GM12878 (cell line): Measurements from ENCODE around the gene GABRB3. TPM values are rescaled to one million over a fixed set of nuclear protein-coding genes. Genes with fewer than 3 reads are reported as not detected.

Experiments
- ATAC-seq: fragments of 200-7000 bp; cut with Tn5 transposase; 3 replicates; pipeline ENCODE4 v1.9.1; 2020; ENCODE audit warnings: mild to moderate bottlenecking, moderate library complexity
- BruUV-seq: library from RNA; stranded (reverse); fragments of 400-500 nt; replicated peaks from 2 replicates; lab custom pipeline; 2021; lab: Mats Ljungman, UMichigan
- CTCF ChIA-PET: fragments of 300-600 bp; sonication (Branson Sonifier 250); formaldehyde crosslinking; extraction: SDS; loops from one replicate; lab custom pipeline; 2021; ENCODE audit warnings: inconsistent platforms; lab: Yijun Ruan, JAX
- POLR2A ChIA-PET: fragments of 350-600 bp; formaldehyde crosslinking; extraction: SDS; loops from one replicate; lab custom pipeline; 2021; ENCODE audit warnings: inconsistent platforms; lab: Charles Lee
- RAD21 ChIA-PET: fragments of 300-600 bp; sonication (Branson Sonifier 250); formaldehyde crosslinking; loops from one replicate; lab custom pipeline; 2023; ENCODE audit warnings: antibody characterized with exemption; ENCODE audit not compliant: unreplicated experiment; lab: Charles Lee
- SMC1A ChIA-PET: fragments of 300-600 bp; sonication (Branson Sonifier 250); formaldehyde crosslinking; loops from one replicate; lab custom pipeline; 2023; ENCODE audit not compliant: unreplicated experiment, uncharacterized antibody; lab: Charles Lee
- DNase-seq: peaks from one replicate; pipeline ENCODE4 v3.0.0-alpha.2; 2011; ENCODE audit warnings: low read depth, low spot score
- FAIRE-seq: peaks from 3 replicates; lab custom pipeline; 2011; peaks lifted over from hg19 to GRCh38; lab: Jason Lieb, UNC
- H2AFZ ChIP-seq: 2 replicates; pipeline ENCODE4 v1.6.0; 2011; ENCODE audit warnings: low read depth, low read length, control low read depth; ENCODE audit not compliant: control insufficient read depth
- H3K27ac ChIP-seq: 2 replicates; pipeline ENCODE4 v1.5.1; 2011; ENCODE audit warnings: control low read depth; ENCODE audit not compliant: control insufficient read depth, insufficient read depth
- H3K27me3 ChIP-seq, 2 experiments: replicated peaks in 1 of 2; 2 replicates each; pipeline versions ENCODE4 v1.6.0 to v1.6.1; 2011; ENCODE audit warnings: low read length in 1 of 2; ENCODE audit not compliant: control insufficient read depth in 2 of 2, insufficient read depth in 2 of 2
- H3K36me3 ChIP-seq, 2 experiments: 2 replicates each; pipeline ENCODE4 v1.5.1; 2011; ENCODE audit warnings: low read length in 1 of 2; ENCODE audit not compliant: control insufficient read depth in 2 of 2, insufficient read depth in 2 of 2
- H3K4me1 ChIP-seq: 2 replicates; pipeline ENCODE4 v1.6.1; 2011; ENCODE audit warnings: mild to moderate bottlenecking, low read length, moderate library complexity, mixed read lengths; ENCODE audit not compliant: control insufficient read depth, insufficient read depth
- H3K4me2 ChIP-seq: 2 replicates; pipeline ENCODE4 v1.6.0; 2011; ENCODE audit warnings: control low read depth; ENCODE audit not compliant: control insufficient read depth, insufficient read depth
- H3K4me3 ChIP-seq: fragments of 200-600 bp; sonication (generic); 2 replicates; pipeline ENCODE4 v1.5.1; 2016
- H3K79me2 ChIP-seq: 2 replicates; pipeline ENCODE4 v1.6.0; 2011; ENCODE audit warnings: low read length; ENCODE audit not compliant: control insufficient read depth, insufficient read depth
- H3K9ac ChIP-seq: 2 replicates; pipeline ENCODE4 v1.8.0; 2011; ENCODE audit warnings: low read length, control low read depth, mixed read lengths; ENCODE audit not compliant: control insufficient read depth, insufficient read depth
- H3K9me3 ChIP-seq: replicated peaks from 3 replicates; pipeline ENCODE4 v1.5.1; 2011; ENCODE audit warnings: mild to moderate bottlenecking, low read length; ENCODE audit not compliant: control insufficient read depth, insufficient read depth
- H4K20me1 ChIP-seq: 2 replicates; pipeline ENCODE4 v1.6.0; 2011; ENCODE audit not compliant: control insufficient read depth, insufficient read depth
- ATF2 ChIP-seq: IDR thresholded peaks from 2 replicates; pipeline ENCODE4 v1.6.1; 2012; ENCODE audit warnings: low read length, inconsistent platforms
- ATF3 ChIP-seq: IDR thresholded peaks from 2 replicates; pipeline ENCODE4 v1.6.1; 2011; ENCODE audit warnings: low read depth, mild to moderate bottlenecking, low read length, moderate library complexity, borderline replicate concordance; ENCODE audit errors: extremely low read depth
- E2F8 ChIP-seq: fragments of 450-650 bp; IDR thresholded peaks from 2 replicates; pipeline ENCODE4 v1.6.1; 2018; ENCODE audit warnings: mild to moderate bottlenecking, low read depth, moderate library complexity; ENCODE audit not compliant: partially characterized antibody
- ETV6 ChIP-seq, 2 experiments: fragments of 450-650 bp in 1 of 2; IDR thresholded peaks in 1 of 2; conservative IDR thresholded peaks in 1 of 2; 2 replicates each; pipeline ENCODE4 v1.6.1; 2014; ENCODE audit warnings: antibody characterized with exemption in 1 of 2, borderline replicate concordance in 1 of 2, low read depth in 1 of 2, mild to moderate bottlenecking in 1 of 2, moderate library complexity in 1 of 2
- FOXM1 ChIP-seq: IDR thresholded peaks from 2 replicates; pipeline ENCODE4 v1.6.1; 2012; ENCODE audit warnings: low read depth, mild to moderate bottlenecking, inconsistent platforms, low read length, moderate library complexity
- MEF2B ChIP-seq: fragments of 450-650 bp; IDR thresholded peaks from 2 replicates; pipeline ENCODE4 v1.6.1; 2018; ENCODE audit warnings: mild to moderate bottlenecking, moderate library complexity; ENCODE audit not compliant: partially characterized antibody, poor library complexity, severe bottlenecking
- MYB ChIP-seq: fragments of 150-350 bp; IDR thresholded peaks from 2 replicates; pipeline ENCODE4 v1.6.1; 2014; ENCODE audit warnings: mild to moderate bottlenecking, low read depth, low read length, borderline replicate concordance
- NFYB ChIP-seq: IDR thresholded peaks from 2 replicates; pipeline ENCODE4 v1.6.1; 2011; ENCODE audit warnings: low read depth, mild to moderate bottlenecking, low read length, improper control_type of control experiment, moderate library complexity; ENCODE audit not compliant: insufficient read depth
- POLR2AphosphoS5 ChIP-seq: IDR thresholded peaks from 2 replicates; pipeline ENCODE4 v1.6.1; 2011; ENCODE audit warnings: mild to moderate bottlenecking, low read length, inconsistent platforms
- PRDM15 ChIP-seq: fragments of 450-650 bp; formaldehyde crosslinking; IDR thresholded peaks from 2 replicates; pipeline ENCODE4 v1.4.0; 2020; ENCODE audit warnings: mild to moderate bottlenecking, moderate library complexity
- SMARCA5 ChIP-seq: fragments of 450-650 bp; IDR thresholded peaks from 2 replicates; pipeline ENCODE4 v1.6.1; 2017; ENCODE audit warnings: mild to moderate bottlenecking
- SREBF2 ChIP-seq: IDR thresholded peaks from 2 replicates; pipeline ENCODE4 v1.6.1; 2012; ENCODE audit warnings: mild to moderate bottlenecking, low read length
- SRF ChIP-seq, 2 experiments: IDR thresholded peaks; 2 replicates each; pipeline ENCODE4 v1.6.1; 2011; ENCODE audit warnings: low read depth in 2 of 2, low read length in 2 of 2, mild to moderate bottlenecking in 1 of 2, moderate library complexity in 1 of 2
- STAT1 ChIP-seq: fragments of 450-650 bp; conservative IDR thresholded peaks from 2 replicates; pipeline ENCODE4 v1.6.1; 2014; ENCODE audit warnings: antibody characterized with exemption, mild to moderate bottlenecking
- TAF1 ChIP-seq: IDR thresholded peaks from 2 replicates; pipeline ENCODE4 v1.6.1; 2011; ENCODE audit warnings: mild to moderate bottlenecking, low read depth, low read length, borderline replicate concordance
- WGBS: methylation state at CpG from one replicate; pipeline ENCODE4 v1.1.6; 2016; ENCODE audit warnings: low lambda C conversion rate; ENCODE audit not compliant: insufficient replicate concordance, insufficient coverage; ENCODE audit errors: missing lambda C conversion rate; 5-methylcytosine and 5-hydroxymethylcytosine counted together
- in situ Hi-C: fragments of 300-500 bp; cut with MboI; formaldehyde crosslinking; loops from 9 replicates; pipeline ENCODE4 v1.14.3; 2018; ENCODE audit warnings: mixed read lengths
- intact Hi-C: fragments of 100-400 bp; cut with micrococcal nuclease; formaldehyde crosslinking; loops from one replicate; pipeline ENCODE4 v1.14.2; 2022; ENCODE audit not compliant: unreplicated experiment
- polyA plus RNA-seq, 11 experiments: library from polyadenylated mRNA; depleted of rRNA in 4 of 11; unstranded in 6 of 11; stranded (reverse) in 5 of 11; fragments of >200 nt; fragmentation: Nextera tagmentation in 4 of 11; fragmentation: Illumina TruSeq in 1 of 11; extraction: Ambion mirVana in 4 of 11; extraction: Trizol in 1 of 11; gene quantifications; 1 replicate in 1 of 11; 2 replicates in 10 of 11; pipeline versions ENCODE4 v1.2.1 to v1.2.3, GENCODE V29; 2011 to 2016; ENCODE audit warnings: inconsistent platforms in 2 of 11, missing spikeins in 2 of 11, low read depth in 1 of 11
- total RNA-seq, 4 experiments: library from RNA; depleted of rRNA in 3 of 4; stranded (reverse); fragments of >200 nt in 3 of 4; fragmentation: Illumina TruSeq in 1 of 4; extraction: Trizol in 1 of 4; gene quantifications; 2 replicates each; pipeline versions ENCODE4 v1.2.1 to v1.2.3, GENCODE V29; 2013 to 2021

GABRB3 gene
- total and polyA plus RNA-seq, 10 of the 15 experiments (the other 5 are each of a cell fraction or from before 2014, with no cell fraction given), result 0.05 to 0.08 (median 0.05) TPM; not detected in 7

GRCh38 chr15:26721232-26721967, 51.5 kb downstream of the GABRB3 start:
- in situ Hi-C loops, result loop anchor here (10.0 kb wide), 1 partner anchor 57 kb away; no protein-coding TSS in a partner anchor
- SMC1A ChIA-PET, result no interaction called here
- no peak overlapping the region for H3K27ac ChIP-seq
- no peak for TF ChIP-seq FOXM1
- no peak for TF ChIP-seq ATF3
- TF ChIP-seq NFYB, result no peak
- no peak for TF ChIP-seq PRDM15
- no peak for TF ChIP-seq STAT1
- no peak for TF ChIP-seq POLR2AphosphoS5
- TF ChIP-seq TAF1, result no peak
- TF ChIP-seq SMARCA5, result no peak
- no peak for TF ChIP-seq E2F8
- no peak for TF ChIP-seq SREBF2
- no peak for TF ChIP-seq MEF2B
- no peak for TF ChIP-seq MYB
- no peak for TF ChIP-seq SRF (IDR thresholded peaks at IDR 0.05; ENCODE audit: low read depth in 2 of 2, low read length in 2 of 2)
- TF ChIP-seq ATF2, result no peak
- TF ChIP-seq ETV6 (conservative IDR thresholded peaks at IDR 0.05 in 1 of 2, IDR thresholded peaks at IDR 0.05 in 1 of 2; ENCODE audit: borderline replicate concordance in 1 of 2, low read depth in 1 of 2), result no peak

More at GRCh38 chr15:26721232-26721967, 51.5 kb downstream of the GABRB3 start:
- FAIRE-seq (no peak), DNase-seq (no peak), ATAC-seq (no peak)
- ChIA-PET CTCF (no interaction called here), RAD21 (no interaction called here), POLR2A (no interaction called here)
- BruUV-seq, result no TSS peak
- no peak overlapping the region for H3K9ac ChIP-seq
- H3K4me3 ChIP-seq, result no peak overlapping the region
- no peaks in the 10 kb centered on the region for H3K36me3 ChIP-seq
- H3K9me3 ChIP-seq, result no peaks in the 10 kb centered on the region; the same call in 2 of the 3 replicates
- no peaks in the 10 kb centered on the region for H3K4me1 ChIP-seq
- no peaks in the 10 kb centered on the region for H3K27me3 ChIP-seq
- no peak overlapping the region for H3K4me2 ChIP-seq
- no peaks in the 10 kb centered on the region for H3K79me2 ChIP-seq
- no peak overlapping the region for H2AFZ ChIP-seq
- 20% methylated on average over 5 of the region's 5 CpGs for WGBS
- H4K20me1 ChIP-seq, result no peaks in the 10 kb centered on the region
- intact Hi-C loops, result no loop called here
